K562 (cell line): ENCODE measurements around the gene TMEM45B. TPM values are rescaled to one million over a fixed set of nuclear protein-coding genes. Genes with fewer than 3 reads are reported as not detected.

Experiments
- ATAC-seq: fragments of 200-7000 bp; cut with Tn5 transposase; 3 replicates; pipeline ENCODE4 v1.9.1; 2020; ENCODE audit warnings: moderate library complexity
- BruUV-seq: library from RNA; stranded (reverse); fragments of 400-500 nt; replicated peaks from 2 replicates; lab custom pipeline; 2021; lab: Mats Ljungman, UMichigan
- CTCF ChIA-PET: fragments of 300-600 bp; formaldehyde crosslinking; extraction: SDS; loops from one replicate; lab custom pipeline; 2021; ENCODE audit warnings: low intra/inter-chr PET ratio; lab: Yijun Ruan, JAX
- POLR2A ChIA-PET: fragments of 300-600, 350-650 bp; sonication (Branson Sonifier 250); formaldehyde crosslinking; extraction: SDS; loops from one replicate; lab custom pipeline; 2021; ENCODE audit warnings: antibody characterized with exemption, inconsistent platforms; lab: Yijun Ruan, JAX
- DNase-seq, 4 experiments: peaks; one replicate each; pipeline versions ENCODE4 v3.0.0 to v3.0.0-alpha.2; 2011 to 2018; ENCODE audit warnings: low spot score in 3 of 4, mixed read lengths in 3 of 4; ENCODE audit errors: extremely low read depth in 1 of 4
- FAIRE-seq: peaks from 2 replicates; lab custom pipeline; 2011; peaks lifted over from hg19 to GRCh38; lab: Jason Lieb, UNC
- H2AFZ ChIP-seq: 2 replicates; pipeline ENCODE4 v1.6.0; 2011; ENCODE audit warnings: low read depth, low read length, control low read depth, inconsistent platforms
- H3K27ac ChIP-seq: fragments of 200-600 bp; 3 replicates; pipeline ENCODE4 v1.8.0; 2011; ENCODE audit warnings: low read depth, mild to moderate bottlenecking, control low read depth, inconsistent platforms, low read length, moderate library complexity, mixed read lengths; ENCODE audit errors: extremely low read depth
- H3K27me3 ChIP-seq, 2 experiments: fragments of 300-600 bp in 1 of 2; 2 replicates in 1 of 2; 3 replicates in 1 of 2; pipeline versions ENCODE4 v1.6.0 to v1.8.0; 2011; ENCODE audit warnings: inconsistent platforms in 2 of 2, low read length in 2 of 2, mild to moderate bottlenecking in 1 of 2, mixed read lengths in 1 of 2, moderate library complexity in 1 of 2; ENCODE audit not compliant: control insufficient read depth in 2 of 2, insufficient read depth in 2 of 2
- H3K36me3 ChIP-seq: fragments of 300-600 bp; 3 replicates; pipeline ENCODE4 v1.8.0; 2011; ENCODE audit warnings: mild to moderate bottlenecking, low read length, inconsistent platforms; ENCODE audit not compliant: control insufficient read depth, insufficient read depth
- H3K4me1 ChIP-seq, 2 experiments: fragments of 200-600 bp in 1 of 2; replicated peaks in 1 of 2; 2 replicates in 1 of 2; 3 replicates in 1 of 2; pipeline versions ENCODE4 v1.5.1 to v1.8.0; 2011; ENCODE audit warnings: inconsistent platforms in 2 of 2, low read length in 2 of 2, mild to moderate bottlenecking in 1 of 2, mixed read lengths in 1 of 2, moderate library complexity in 1 of 2; ENCODE audit not compliant: control insufficient read depth in 2 of 2, insufficient read depth in 2 of 2
- H3K4me2 ChIP-seq: 2 replicates; pipeline ENCODE4 v1.6.1; 2011; ENCODE audit warnings: low read length, control low read depth, inconsistent platforms, mixed read lengths; ENCODE audit not compliant: insufficient read depth
- H3K4me3 ChIP-seq: fragments of 200-600 bp; sonication (generic), shearing (Covaris generic); 2 replicates; pipeline ENCODE4 v1.5.1; 2016; ENCODE audit warnings: control low read depth, inconsistent platforms
- H3K79me2 ChIP-seq: fragments of 200-600 bp; 3 replicates; pipeline ENCODE4 v1.8.0; 2011; ENCODE audit warnings: low read length, inconsistent platforms; ENCODE audit not compliant: control insufficient read depth, insufficient read depth
- H3K9ac ChIP-seq, 2 experiments: 2 replicates each; pipeline versions ENCODE4 v1.6.0 to v1.6.1; 2011; ENCODE audit warnings: low read depth in 2 of 2, low read length in 2 of 2, control low read depth in 1 of 2, inconsistent platforms in 1 of 2, mild to moderate bottlenecking in 1 of 2, mixed read lengths in 1 of 2; ENCODE audit not compliant: insufficient read depth in 1 of 2
- H3K9me1 ChIP-seq: one replicate; pipeline ENCODE4 v1.6.0; 2011; ENCODE audit warnings: inconsistent platforms, mild to moderate bottlenecking, low read length, moderate library complexity; ENCODE audit not compliant: control insufficient read depth, insufficient read depth
- H3K9me3 ChIP-seq: replicated peaks from 2 replicates; pipeline ENCODE4 v1.5.1; 2011; ENCODE audit warnings: low read depth, low read length, inconsistent platforms; ENCODE audit not compliant: control insufficient read depth, insufficient read depth
- H4K20me1 ChIP-seq: replicated peaks from 2 replicates; pipeline ENCODE4 v1.6.1; 2011; ENCODE audit warnings: low read length, inconsistent platforms, mixed read lengths; ENCODE audit not compliant: control insufficient read depth, insufficient read depth
- NFIX ChIP-seq: fragments of 250-450 bp; sonication (Bioruptor Pico); IDR thresholded peaks from 2 replicates; pipeline ENCODE4 v1.4.0; 2020; ENCODE audit warnings: low read depth, mild to moderate bottlenecking, moderate library complexity
- NR2C2 ChIP-seq, 2 experiments: fragments of 200-800 bp in 1 of 2; sonication (Bioruptor generic) in 1 of 2; sonication (generic) in 1 of 2; formaldehyde crosslinking in 1 of 2; IDR thresholded peaks; 2 replicates each; pipeline versions ENCODE4 v1.6.1 to v1.8.0; 2016 to 2022; ENCODE audit warnings: mild to moderate bottlenecking in 1 of 2, missing compliant biosample characterization in 1 of 2, missing genetic modification characterization in 1 of 2, missing genetic modification reagents in 1 of 2
- PHB2 ChIP-seq: fragments of 450-650 bp; IDR thresholded peaks from 2 replicates; pipeline ENCODE4 v1.6.1; 2017; ENCODE audit warnings: low read depth
- PTBP1 ChIP-seq: fragments of 200-400 bp; formaldehyde crosslinking; IDR thresholded peaks from 2 replicates; pipeline ENCODE4 v1.6.1; 2017; ENCODE audit warnings: low read depth, low read length
- ZKSCAN1 ChIP-seq: fragments of 150-350 bp; IDR thresholded peaks from 2 replicates; pipeline ENCODE4 v1.6.1; 2016; ENCODE audit warnings: low read depth, low read length
- WGBS: fragments of 100-300 bp; shearing (Covaris generic); methylation state at CpG from one replicate; pipeline ENCODE4 v1.1.6; 2016; ENCODE audit warnings: low coverage, mixed read lengths; ENCODE audit not compliant: insufficient coverage; ENCODE audit errors: missing lambda C conversion rate; 5-methylcytosine and 5-hydroxymethylcytosine counted together
- in situ Hi-C: fragments of 300-500 bp; cut with MboI; formaldehyde crosslinking; loops from 4 replicates; pipeline ENCODE4 v1.15.0; 2018; ENCODE audit warnings: inconsistent platforms, mixed read lengths
- intact Hi-C: fragments of 100-400 bp; cut with micrococcal nuclease; formaldehyde crosslinking; loops from 2 replicates; pipeline ENCODE4 v1.14.2; 2022
- polyA plus RNA-seq, 8 experiments: library from polyadenylated mRNA; depleted of rRNA in 4 of 8; stranded (reverse) in 5 of 8; unstranded in 3 of 8; fragments of >200 nt; fragmentation: Nextera tagmentation in 2 of 8; fragmentation: Illumina TruSeq in 1 of 8; extraction: Ambion mirVana in 2 of 8; extraction: Trizol in 1 of 8; gene quantifications; 2 replicates each; pipeline versions ENCODE4 v1.2.1 to v1.2.3, GENCODE V29; 2011 to 2014; ENCODE audit warnings: inconsistent platforms in 1 of 8, missing spikeins in 1 of 8
- total RNA-seq, 7 experiments: library from RNA; depleted of rRNA in 6 of 7; stranded (reverse); fragments of >200 nt in 6 of 7; fragmentation: Illumina TruSeq in 2 of 7; extraction: Trizol in 2 of 7; gene quantifications; 2 replicates each; pipeline versions ENCODE4 v1.2.1 to v1.2.3, GENCODE V29; 2011 to 2021; ENCODE audit warnings: low replicate concordance in 1 of 7
- TF ChIP-seq, protein P1 (sequence below): fragments of 250-450 bp; sonication (Bioruptor Pico); IDR thresholded peaks from 2 replicates; pipeline ENCODE4 v1.5.0; 2021

The TMEM45B gene
- total and polyA plus RNA-seq, 9 of the 15 experiments (the other 6 are each of a cell fraction or from before 2014, with no cell fraction given) = 0.07 TPM; not detected in 8

DNA sequence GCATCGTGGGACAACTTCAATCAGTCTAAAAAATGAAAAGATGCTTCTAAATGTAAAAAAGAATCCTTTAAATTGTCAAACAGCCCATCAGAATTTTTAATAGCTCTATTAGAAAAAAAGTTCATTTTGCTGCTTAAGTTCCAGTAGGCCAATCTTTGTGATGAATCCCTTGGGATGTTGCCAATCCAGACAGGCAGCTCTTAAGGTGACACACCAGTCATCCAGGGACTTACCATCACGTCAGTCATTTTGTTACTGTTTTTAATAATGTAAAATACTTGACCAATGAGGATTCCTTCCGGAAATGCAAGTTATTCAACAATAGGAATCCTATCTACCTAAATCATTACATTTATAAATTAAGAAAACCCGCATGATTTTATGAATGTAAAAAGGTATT is 47.8 kb upstream of the TMEM45B start:
- WGBS = 0% methylated on average over 4 of the region's 4 CpGs
- FAIRE-seq (no peak), ATAC-seq (no peak), DNase-seq (no peak)
- Histone ChIP-seq H3K36me3 (no peaks in the 10 kb centered on the region), H3K27me3 (no peaks in the 10 kb centered on the region; a peak in 1 of 5 replicates), H3K9me3 (no peaks in the 10 kb centered on the region), H3K27ac (no peak overlapping the region), H3K9ac (no peak overlapping the region), H3K4me3 (no peak overlapping the region), H3K9me1 (no peaks in the 10 kb centered on the region), H3K4me1 (no peaks in the 10 kb centered on the region), H4K20me1 (no peaks in the 10 kb centered on the region), H3K79me2 (no peaks in the 10 kb centered on the region), H2AFZ (no peak overlapping the region), H3K4me2 (no peak overlapping the region)
- in situ Hi-C loops = no loop called here
- no TSS peak for BruUV-seq
- TF ChIP-seq PTBP1 (no peak), NFIX (CRISPR knock-in tag) (no peak), ZKSCAN1 (no peak), PHB2 (no peak), NR2C2 (CRISPR knock-in tag; IDR thresholded peaks at IDR 0.05) (no peak), NR2C2 (tag; IDR thresholded peaks at IDR 0.05) (no peak)
- TF ChIP-seq, protein P1, sequence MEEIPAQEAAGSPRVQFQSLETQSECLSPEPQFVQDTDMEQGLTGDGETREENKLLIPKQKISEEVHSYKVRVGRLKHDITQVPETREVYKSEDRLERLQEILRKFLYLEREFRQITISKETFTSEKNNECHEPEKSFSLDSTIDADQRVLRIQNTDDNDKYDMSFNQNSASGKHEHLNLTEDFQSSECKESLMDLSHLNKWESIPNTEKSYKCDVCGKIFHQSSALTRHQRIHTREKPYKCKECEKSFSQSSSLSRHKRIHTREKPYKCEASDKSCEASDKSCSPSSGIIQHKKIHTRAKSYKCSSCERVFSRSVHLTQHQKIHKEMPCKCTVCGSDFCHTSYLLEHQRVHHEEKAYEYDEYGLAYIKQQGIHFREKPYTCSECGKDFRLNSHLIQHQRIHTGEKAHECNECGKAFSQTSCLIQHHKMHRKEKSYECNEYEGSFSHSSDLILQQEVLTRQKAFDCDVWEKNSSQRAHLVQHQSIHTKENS = no peak
- intact Hi-C loops = loop anchor here (10.0 kb wide), 1 partner anchor 97 kb away; no protein-coding TSS in a partner anchor
- ChIA-PET POLR2A (no interaction called here), CTCF (interaction anchor here (1.4 kb wide), 1 partner anchor 364 kb away, joined by 3 read pairs; no protein-coding TSS in a partner anchor)
